GM12878 (cell line): ENCODE measurements around the gene ELL2.

ENCODE experiments used
- BRCA1 ChIP-seq: IDR thresholded peaks from 2 replicates; pipeline ENCODE4 v1.6.1; 2011; ENCODE audit warnings: low read depth, low read length, improper control_type of control experiment
- CTCF ChIP-seq, 3 experiments: IDR thresholded peaks in 2 of 3; conservative IDR thresholded peaks in 1 of 3; 2 replicates each; pipeline ENCODE4 v1.5.1; 2011; ENCODE audit warnings: low read depth in 3 of 3, low read length in 3 of 3, mild to moderate bottlenecking in 3 of 3, control low read depth in 2 of 3, moderate library complexity in 2 of 3, inconsistent platforms in 1 of 3, mixed read lengths in 1 of 3; ENCODE audit not compliant: control insufficient read depth in 2 of 3, insufficient read depth in 1 of 3; ENCODE audit errors: extremely low read depth in 1 of 3
- POLR2A ChIP-seq: IDR thresholded peaks from 2 replicates; pipeline ENCODE4 v1.6.1; 2011; ENCODE audit warnings: low read depth, mild to moderate bottlenecking, low read length
- PRDM15 ChIP-seq: fragments of 450-650 bp; formaldehyde crosslinking; IDR thresholded peaks from 2 replicates; pipeline ENCODE4 v1.4.0; 2020; ENCODE audit warnings: mild to moderate bottlenecking, moderate library complexity

GRCh38 chr5:95973793-95974325 is 12.2 kb upstream of the ELL2 start:
- no peak for TF ChIP-seq CTCF (IDR thresholded peaks at IDR 0.05 in 2 of 3, conservative IDR thresholded peaks at IDR 0.05 in 1 of 3; ENCODE audit: control insufficient read depth in 2 of 3, extremely low read depth in 1 of 3, insufficient read depth in 1 of 3, low read depth in 3 of 3, low read length in 3 of 3)
- TF ChIP-seq PRDM15 (CRISPR knock-in tag) = no peak
- TF ChIP-seq BRCA1 = no peak
- TF ChIP-seq POLR2A = no peak
